Measurements from ENCODE around the gene RAB29. TPM values are rescaled to one million over a fixed set of nuclear protein-coding genes. Genes with fewer than 3 reads are reported as not detected.

Gene RAB29
- total RNA-seq, 6 experiments from 2014 or later: 16.4 to 26.8 (median 21.2) TPM

DNA sequence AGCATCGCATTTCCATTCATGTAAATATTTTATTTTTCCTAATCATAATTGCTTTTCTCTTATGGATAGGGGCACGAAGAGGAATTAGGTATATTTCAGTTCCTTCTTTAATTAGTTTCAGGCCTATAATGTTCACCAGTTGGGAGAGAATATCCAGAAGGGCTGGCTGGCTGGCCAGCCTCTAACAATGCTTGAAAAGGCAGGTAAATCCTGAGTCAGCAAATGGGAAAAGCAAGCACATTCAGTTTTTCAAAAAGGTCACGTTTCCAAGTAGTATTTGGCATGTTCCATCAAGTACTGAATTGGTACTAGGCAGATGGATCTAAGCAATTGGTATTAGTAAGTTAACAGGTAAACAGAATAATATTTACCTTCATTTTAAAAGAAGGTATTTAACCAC, 8.0 kb downstream of the RAB29 start:
- 69% methylated on average over 3 of the region's 3 CpGs for WGBS (ENCODE audit: insufficient coverage, low coverage, low lambda C conversion rate, missing lambda C conversion rate)
- Histone ChIP-seq H3K36me3 (peaks cover 0 to 6% (median under 1%) of the 10 kb centered on the region in 4 donors), H3K4me1 (no peaks in the 10 kb centered on the region), H3K9me3 (no peaks in the 10 kb centered on the region), H3K4me3 (no peak overlapping the region), H3K27ac (no peak overlapping the region), H3K27me3 (no peaks in the 10 kb centered on the region)
- DNase-seq (no peak), ATAC-seq (no peak)
- intact Hi-C loops (cut with DNase I): no loop called here
- no peak for TF ChIP-seq POLR2A (IDR thresholded peaks at IDR 0.05)
- TF ChIP-seq, protein P1, sequence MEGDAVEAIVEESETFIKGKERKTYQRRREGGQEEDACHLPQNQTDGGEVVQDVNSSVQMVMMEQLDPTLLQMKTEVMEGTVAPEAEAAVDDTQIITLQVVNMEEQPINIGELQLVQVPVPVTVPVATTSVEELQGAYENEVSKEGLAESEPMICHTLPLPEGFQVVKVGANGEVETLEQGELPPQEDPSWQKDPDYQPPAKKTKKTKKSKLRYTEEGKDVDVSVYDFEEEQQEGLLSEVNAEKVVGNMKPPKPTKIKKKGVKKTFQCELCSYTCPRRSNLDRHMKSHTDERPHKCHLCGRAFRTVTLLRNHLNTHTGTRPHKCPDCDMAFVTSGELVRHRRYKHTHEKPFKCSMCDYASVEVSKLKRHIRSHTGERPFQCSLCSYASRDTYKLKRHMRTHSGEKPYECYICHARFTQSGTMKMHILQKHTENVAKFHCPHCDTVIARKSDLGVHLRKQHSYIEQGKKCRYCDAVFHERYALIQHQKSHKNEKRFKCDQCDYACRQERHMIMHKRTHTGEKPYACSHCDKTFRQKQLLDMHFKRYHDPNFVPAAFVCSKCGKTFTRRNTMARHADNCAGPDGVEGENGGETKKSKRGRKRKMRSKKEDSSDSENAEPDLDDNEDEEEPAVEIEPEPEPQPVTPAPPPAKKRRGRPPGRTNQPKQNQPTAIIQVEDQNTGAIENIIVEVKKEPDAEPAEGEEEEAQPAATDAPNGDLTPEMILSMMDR (IDR thresholded peaks at IDR 0.05): no peak

GRCh38 chr1:205766570-205766969, 8.7 kb downstream of the RAB29 start:
- no peak for ATAC-seq
- Histone ChIP-seq H3K27ac (no peak overlapping the region), H3K36me3 (peaks cover 0 to 6% (median under 1%) of the 10 kb centered on the region in 4 donors), H3K9me3 (no peaks in the 10 kb centered on the region), H3K4me1 (no peaks in the 10 kb centered on the region), H3K27me3 (no peaks in the 10 kb centered on the region), H3K4me3 (no peak overlapping the region)
- intact Hi-C loops (cut with DNase I): no loop called here
- 64% methylated on average over 3 of the region's 3 CpGs for WGBS (ENCODE audit: insufficient coverage, low coverage, low lambda C conversion rate, missing lambda C conversion rate)
- no peak for DNase-seq
- TF ChIP-seq POLR2A (IDR thresholded peaks at IDR 0.05): no peak
- TF ChIP-seq, protein P1 (IDR thresholded peaks at IDR 0.05): no peak

DNA sequence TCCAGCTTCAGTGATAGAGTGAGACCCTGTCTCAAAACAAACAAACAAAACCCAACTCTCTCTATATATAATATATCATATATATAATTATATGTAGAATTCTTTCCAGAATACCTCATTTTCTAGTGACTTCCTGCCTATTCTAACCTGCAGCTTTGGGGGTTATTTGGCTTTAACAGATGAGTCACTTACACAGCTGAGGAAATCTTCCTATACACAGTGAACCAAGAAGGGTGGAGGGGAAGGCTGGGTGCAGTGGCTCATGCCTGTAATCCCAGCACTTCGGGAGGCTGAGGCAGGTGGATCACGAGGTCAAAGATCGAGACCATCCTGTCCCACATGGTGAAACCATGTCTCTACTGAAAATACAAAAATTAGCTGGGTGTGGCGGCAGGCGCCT, 9.2 kb downstream of the RAB29 start:
- Histone ChIP-seq H3K9me3 (no peaks in the 10 kb centered on the region), H3K27ac (no peak overlapping the region), H3K27me3 (no peaks in the 10 kb centered on the region), H3K4me3 (no peak overlapping the region), H3K36me3 (peaks cover 0 to 6% (median under 1%) of the 10 kb centered on the region in 4 donors), H3K4me1 (no peaks in the 10 kb centered on the region)
- no peak for DNase-seq
- intact Hi-C loops (cut with DNase I): no loop called here
- WGBS (ENCODE audit: insufficient coverage, low coverage, low lambda C conversion rate, missing lambda C conversion rate): 57% methylated on average over 4 of the region's 5 CpGs
- ATAC-seq: no peak
- TF ChIP-seq POLR2A (IDR thresholded peaks at IDR 0.05): no peak
- TF ChIP-seq, protein P1 (IDR thresholded peaks at IDR 0.05): no peak

- 100% methylated on average over 2 of the region's 2 CpGs for whole genome bisulfite sequencing (ENCODE audit: insufficient coverage, low coverage, low lambda C conversion rate, missing lambda C conversion rate)
- intact Hi-C loops (cut with DNase I): no loop called here
Observed at GRCh38 chr1:205764578-205764977, 10.7 kb downstream of the RAB29 start.

GRCh38 chr1:205763980-205764379, 11.3 kb downstream of the RAB29 start:
- Histone ChIP-seq H3K4me1 (no peaks in the 10 kb centered on the region), H3K4me3 (no peak overlapping the region), H3K27ac (no peak overlapping the region), H3K27me3 (no peaks in the 10 kb centered on the region), H3K36me3 (no peaks in the 10 kb centered on the region), H3K9me3 (no peaks in the 10 kb centered on the region)
- DNase-seq: no peak
- no peak for TF ChIP-seq POLR2A (IDR thresholded peaks at IDR 0.05)
- TF ChIP-seq, protein P1 (IDR thresholded peaks at IDR 0.05): no peak
- intact Hi-C loops (cut with DNase I): no loop called here
- ATAC-seq: no peak

More at GRCh38 chr1:205764578-205764977, 10.7 kb downstream of the RAB29 start:
- no peak overlapping the region for H3K27ac ChIP-seq
- no peaks in the 10 kb centered on the region for H3K4me1 ChIP-seq
- H3K27me3 ChIP-seq: no peaks in the 10 kb centered on the region
- H3K36me3 ChIP-seq: no peaks in the 10 kb centered on the region
- TF ChIP-seq POLR2A (IDR thresholded peaks at IDR 0.05): no peak
- no peaks in the 10 kb centered on the region for H3K9me3 ChIP-seq
- DNase-seq: no peak
- no peak for ATAC-seq
- no peak overlapping the region for H3K4me3 ChIP-seq
